Gastrocnemius medialis (tissue), 4 donors: ENCODE results near the gene IYD.

ENCODE experiments used
- CTCF ChIP-seq, 5 experiments: fragments of 450-650 bp in 3 of 5; fragments of 200-600 bp in 2 of 5; sonication (generic) in 2 of 5; IDR thresholded peaks in 4 of 5; conservative IDR thresholded peaks in 1 of 5; 1 replicate in 4 of 5; 2 replicates in 1 of 5; pipeline ENCODE4 v1.5.1; 2016 to 2019; ENCODE audit warnings: antibody characterized with exemption in 5 of 5, mild to moderate bottlenecking in 3 of 5, moderate library complexity in 3 of 5
- POLR2A ChIP-seq, 2 donors: fragments of 450-650 bp; IDR thresholded peaks; one replicate each; pipeline ENCODE4 v1.6.1; 2017; ENCODE audit warnings: antibody characterized with exemption in 2 of 2, mild to moderate bottlenecking in 2 of 2, moderate library complexity in 2 of 2

DNA sequence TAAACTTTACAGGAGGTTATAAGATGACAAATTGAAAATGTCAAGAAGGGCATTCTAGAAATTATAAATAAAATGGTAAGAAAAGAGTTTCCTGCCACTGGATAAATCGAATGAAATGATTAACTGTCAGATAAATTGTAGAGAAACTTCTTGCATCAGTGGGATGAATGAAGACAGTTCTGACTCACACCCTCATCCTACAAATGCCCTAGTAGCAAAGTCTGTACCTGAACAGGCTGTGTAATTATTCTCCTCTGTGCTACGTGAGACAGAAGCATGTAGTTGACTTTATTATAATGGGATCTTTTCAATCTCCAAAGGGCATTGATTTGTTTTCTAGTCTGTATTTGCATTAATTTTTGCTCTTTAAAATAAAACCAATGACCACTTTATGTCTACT lies 47.3 kb downstream of the IYD start:
- TF ChIP-seq POLR2A (IDR thresholded peaks at IDR 0.05) (no peak), CTCF (IDR thresholded peaks at IDR 0.05 in 4 of 5, conservative IDR thresholded peaks at IDR 0.05 in 1 of 5) (no peak)
